H9 (cell line): ENCODE measurements around the gene FREM1. TPM values are rescaled to one million over a fixed set of nuclear protein-coding genes. Genes with fewer than 3 reads are reported as not detected.

Experiments used
- DNase-seq: peaks from one replicate; pipeline ENCODE4 v3.0.0-alpha.2; 2017
- H2AFZ ChIP-seq: one replicate; pipeline ENCODE4 v1.6.1; 2013; ENCODE audit warnings: mild to moderate bottlenecking, low read length, control low read depth, moderate library complexity
- H2AK5ac ChIP-seq: 2 replicates; pipeline ENCODE4 v1.6.1; 2013; ENCODE audit warnings: low read length, control low read depth, mixed read lengths; ENCODE audit not compliant: insufficient read length
- H2BK120ac ChIP-seq: one replicate; pipeline ENCODE4 v1.6.1; 2013; ENCODE audit warnings: low read depth, mild to moderate bottlenecking, low read length, control low read depth, inconsistent platforms; ENCODE audit not compliant: poor library complexity, severe bottlenecking
- H2BK12ac ChIP-seq: 2 replicates; pipeline ENCODE4 v1.6.1; 2013; ENCODE audit warnings: low read length, control low read depth, mixed read lengths, low read depth; ENCODE audit not compliant: insufficient read length
- H2BK15ac ChIP-seq: 2 replicates; pipeline ENCODE4 v1.6.1; 2013; ENCODE audit warnings: low read depth, low read length, control low read depth
- H2BK20ac ChIP-seq: one replicate; pipeline ENCODE4 v1.6.1; 2013; ENCODE audit warnings: low read depth, mild to moderate bottlenecking, low read length, control low read depth, inconsistent platforms; ENCODE audit not compliant: poor library complexity, severe bottlenecking
- H2BK5ac ChIP-seq: 2 replicates; pipeline ENCODE4 v1.6.1; 2013; ENCODE audit warnings: low read length, control low read depth, mixed read lengths; ENCODE audit not compliant: insufficient read length
- H3K14ac ChIP-seq: 2 replicates; pipeline ENCODE4 v1.6.1; 2013; ENCODE audit warnings: low read length, control low read depth; ENCODE audit not compliant: insufficient read depth
- H3K18ac ChIP-seq: 2 replicates; pipeline ENCODE4 v1.6.1; 2013; ENCODE audit warnings: low read depth, mild to moderate bottlenecking, mixed read lengths, low read length, control low read depth; ENCODE audit not compliant: insufficient read length
- H3K23ac ChIP-seq: 2 replicates; pipeline ENCODE4 v1.6.1; 2013; ENCODE audit warnings: low read length, control low read depth, mixed read lengths, low read depth; ENCODE audit not compliant: insufficient read length
- H3K23me2 ChIP-seq: 2 replicates; pipeline ENCODE4 v1.6.1; 2013; ENCODE audit warnings: low read depth, mild to moderate bottlenecking, mixed read lengths, low read length, control low read depth; ENCODE audit not compliant: insufficient read length, poor library complexity, severe bottlenecking
- H3K27ac ChIP-seq: 2 replicates; pipeline ENCODE4 v1.5.1; 2013; ENCODE audit warnings: low read length, control low read depth, mixed read lengths, low read depth; ENCODE audit not compliant: insufficient read length
- H3K27me3 ChIP-seq: 2 replicates; pipeline ENCODE4 v1.6.1; 2013; ENCODE audit warnings: low read length, control low read depth, inconsistent platforms; ENCODE audit not compliant: insufficient read depth
- H3K4ac ChIP-seq: 2 replicates; pipeline ENCODE4 v1.6.1; 2013; ENCODE audit warnings: low read depth, mild to moderate bottlenecking, control low read depth, inconsistent platforms, low read length, moderate library complexity
- H3K4me1 ChIP-seq: 2 replicates; pipeline ENCODE4 v1.6.1; 2013; ENCODE audit warnings: low read length, control low read depth, inconsistent platforms; ENCODE audit not compliant: insufficient read depth
- H3K4me2 ChIP-seq: 2 replicates; pipeline ENCODE4 v1.6.1; 2013; ENCODE audit warnings: low read length, control low read depth, mixed read lengths; ENCODE audit not compliant: insufficient read length, insufficient read depth
- H3K56ac ChIP-seq: 2 replicates; pipeline ENCODE4 v1.6.1; 2013; ENCODE audit warnings: low read depth, mild to moderate bottlenecking, mixed read lengths, low read length, control low read depth; ENCODE audit not compliant: insufficient read length
- H3K79me1 ChIP-seq: 2 replicates; pipeline ENCODE4 v1.6.1; 2013; ENCODE audit warnings: low read depth, mild to moderate bottlenecking, moderate library complexity, low read length, control low read depth, inconsistent platforms; ENCODE audit not compliant: insufficient read depth, poor library complexity, severe bottlenecking
- H3K79me2 ChIP-seq: 2 replicates; pipeline ENCODE4 v1.6.1; 2013; ENCODE audit warnings: low read length, control low read depth, inconsistent platforms; ENCODE audit not compliant: insufficient read depth
- H3K9ac ChIP-seq: 2 replicates; pipeline ENCODE4 v1.6.1; 2013; ENCODE audit warnings: low read length, control low read depth, mixed read lengths; ENCODE audit not compliant: insufficient read length; ENCODE audit errors: extremely low read depth
- H3K9me3 ChIP-seq: one replicate; pipeline ENCODE4 v1.6.1; 2013; ENCODE audit warnings: low read depth, low read length, inconsistent platforms; ENCODE audit not compliant: control insufficient read depth
- H3T11ph ChIP-seq: one replicate; pipeline ENCODE4 v1.6.1; 2013; ENCODE audit warnings: mild to moderate bottlenecking, low read length, control low read depth, inconsistent platforms
- H4K20me1 ChIP-seq: one replicate; pipeline ENCODE4 v1.6.1; 2013; ENCODE audit not compliant: control insufficient read depth, insufficient read length, insufficient read depth
- H4K5ac ChIP-seq: 2 replicates; pipeline ENCODE4 v1.6.1; 2013; ENCODE audit warnings: low read depth, mild to moderate bottlenecking, mixed read lengths, low read length, control low read depth; ENCODE audit not compliant: insufficient read length
- H4K8ac ChIP-seq: replicated peaks from 2 replicates; pipeline ENCODE4 v1.6.1; 2013; ENCODE audit warnings: low read length, control low read depth, mixed read lengths, low read depth; ENCODE audit not compliant: insufficient read length
- H4K91ac ChIP-seq: 2 replicates; pipeline ENCODE4 v1.6.1; 2013; ENCODE audit warnings: low read depth, mild to moderate bottlenecking, moderate library complexity, mixed read lengths, low read length, control low read depth; ENCODE audit not compliant: insufficient read length
- H3K27ac Mint-ChIP-seq, 3 experiments: 2 replicates in 2 of 3; 3 replicates in 1 of 3; pipeline ENCODE4 v1.8.0; 2020 to 2021; ENCODE audit warnings: mixed read lengths in 3 of 3, mild to moderate bottlenecking in 1 of 3, moderate library complexity in 1 of 3
- H3K27me3 Mint-ChIP-seq: 2 replicates; pipeline ENCODE4 v1.8.0; 2021; ENCODE audit warnings: low read depth, mild to moderate bottlenecking, moderate library complexity, mixed read lengths
- H3K36me3 Mint-ChIP-seq, 3 experiments: 2 replicates in 2 of 3; 3 replicates in 1 of 3; pipeline ENCODE4 v1.8.0; 2020 to 2021; ENCODE audit warnings: low read depth in 3 of 3, mixed read lengths in 3 of 3; ENCODE audit not compliant: insufficient read depth in 1 of 3
- H3K4me1 Mint-ChIP-seq, 2 experiments: 2 replicates each; pipeline ENCODE4 v1.8.0; 2020; ENCODE audit warnings: mixed read lengths in 2 of 2
- H3K4me3 Mint-ChIP-seq, 2 experiments: 2 replicates in 1 of 2; 3 replicates in 1 of 2; pipeline ENCODE4 v1.8.0; 2020 to 2021; ENCODE audit warnings: mild to moderate bottlenecking in 2 of 2, mixed read lengths in 2 of 2, moderate library complexity in 1 of 2
- H3K9me3 Mint-ChIP-seq, 2 experiments: 2 replicates in 1 of 2; 3 replicates in 1 of 2; pipeline ENCODE4 v1.8.0; 2020; ENCODE audit warnings: mild to moderate bottlenecking in 2 of 2, mixed read lengths in 2 of 2, moderate library complexity in 1 of 2
- CTCF ChIP-seq: fragments of 200-600 bp; sonication (generic); conservative IDR thresholded peaks from 3 replicates; pipeline ENCODE4 v1.8.0; 2021; ENCODE audit warnings: antibody characterized with exemption, mild to moderate bottlenecking
- WGBS: extraction: QIAGEN DNeasy Blood & Tissue Kit; methylation state at CpG from one replicate; pipeline ENCODE4 v1.1.7; 2013; ENCODE audit warnings: missing lambda C conversion rate, low lambda C conversion rate, mixed read lengths; ENCODE audit not compliant: insufficient read length; ENCODE audit errors: extremely low coverage; 5-methylcytosine and 5-hydroxymethylcytosine counted together
- total RNA-seq: library from RNA; stranded (reverse); gene quantifications from 2 replicates; pipeline ENCODE4 v1.2.1, GENCODE V29; 2021

The FREM1 gene
- total RNA-seq, 1 experiment from 2014 or later, result 0.44 TPM

- H3K9me3 ChIP-seq, result no peaks in the 10 kb centered on the region
- H4K8ac ChIP-seq, result no peak overlapping the region
- TF ChIP-seq CTCF, result no peak
- no peak overlapping the region for H2BK5ac ChIP-seq
- no peak overlapping the region for H2BK12ac ChIP-seq
- no peak overlapping the region for H4K5ac ChIP-seq
- H3K79me2 ChIP-seq, result no peaks in the 10 kb centered on the region
- H3K27me3 ChIP-seq, result no peaks in the 10 kb centered on the region
- no peaks in the 10 kb centered on the region for H3K79me1 ChIP-seq
- H2BK20ac ChIP-seq, result no peak overlapping the region
- H3K9ac ChIP-seq, result no peak overlapping the region
- no peak overlapping the region for H2AFZ ChIP-seq
- no peaks in the 10 kb centered on the region for H3K4me1 Mint-ChIP-seq
- H3K4ac ChIP-seq, result no peak overlapping the region
- H3K18ac ChIP-seq, result no peak overlapping the region
- H2BK120ac ChIP-seq, result no peak overlapping the region
- no peaks in the 10 kb centered on the region for H4K20me1 ChIP-seq
- no peak overlapping the region for H2BK15ac ChIP-seq
- no peak overlapping the region for H3K4me3 Mint-ChIP-seq
- H4K91ac ChIP-seq, result no peak overlapping the region
- H3K23me2 ChIP-seq, result no peaks in the 10 kb centered on the region
- H3K36me3 Mint-ChIP-seq, result no peaks in the 10 kb centered on the region
- H3K27ac Mint-ChIP-seq, result no peak overlapping the region
- H3K9me3 Mint-ChIP-seq, result no peaks in the 10 kb centered on the region
- H3K4me1 ChIP-seq, result no peaks in the 10 kb centered on the region
- no peak overlapping the region for H3K27ac ChIP-seq
- H2AK5ac ChIP-seq, result no peak overlapping the region
- no CpG with 5 or more reads among the region's 7 CpGs for WGBS
- H3K23ac ChIP-seq, result no peak overlapping the region
- DNase-seq, result no peak
- H3K27me3 Mint-ChIP-seq, result no peaks in the 10 kb centered on the region
- no peak overlapping the region for H3K56ac ChIP-seq
- H3K14ac ChIP-seq, result no peak overlapping the region
- no peak overlapping the region for H3T11ph ChIP-seq
- no peak overlapping the region for H3K4me2 ChIP-seq
These were observed 14.3 kb upstream of the FREM1 start for GRCh38 chr9:14924230-14925219.
